HG03045 (cell line): ENCODE data around the gene AKT3.

Source experiments
- ATAC-seq: cut with Tn5 transposase; IDR thresholded peaks from one replicate; pipeline ENCODE4 v1.9.1; 2021; ENCODE audit warnings: mild to moderate bottlenecking, moderate library complexity; ENCODE audit not compliant: unreplicated experiment

AKT3 gene

DNA sequence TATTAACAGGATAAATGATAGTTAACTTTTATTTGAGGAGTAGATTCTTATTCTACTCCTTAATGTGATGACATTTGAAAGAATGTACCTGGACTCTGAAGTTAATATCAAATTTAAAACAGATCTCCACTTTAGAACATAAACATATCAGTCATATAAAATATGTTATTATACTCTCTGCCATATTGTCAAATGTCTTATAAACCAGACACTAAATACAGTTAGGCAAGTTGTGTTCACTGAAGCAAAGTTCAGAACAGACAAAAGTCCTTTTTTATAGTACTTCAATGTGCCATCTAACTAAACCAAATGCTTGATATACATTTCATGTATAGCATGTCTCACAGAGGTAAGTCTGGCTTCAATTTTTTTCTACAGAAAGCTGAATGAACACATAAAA is 285.2 kb downstream of the AKT3 start:
- ATAC-seq: no peak

DNA sequence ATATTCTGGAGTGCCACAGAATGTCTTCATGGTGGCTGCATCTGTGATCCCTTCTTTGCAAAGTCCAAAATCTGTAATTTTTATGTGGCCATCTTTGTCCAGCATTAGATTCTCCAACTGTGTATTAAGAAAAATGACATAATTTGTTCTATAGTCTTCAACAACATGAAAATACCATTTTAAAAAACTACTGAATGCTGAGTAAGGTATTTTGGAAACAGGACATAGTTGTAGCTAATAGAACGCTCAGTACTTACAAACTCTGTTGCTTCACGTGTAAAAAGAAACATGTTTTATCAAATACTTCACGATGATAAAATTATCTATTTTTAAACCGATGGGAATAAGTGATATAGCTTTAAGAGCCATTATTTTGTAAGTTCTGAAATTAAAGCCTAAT is 286.3 kb downstream of the AKT3 start:
- ATAC-seq: no peak

DNA sequence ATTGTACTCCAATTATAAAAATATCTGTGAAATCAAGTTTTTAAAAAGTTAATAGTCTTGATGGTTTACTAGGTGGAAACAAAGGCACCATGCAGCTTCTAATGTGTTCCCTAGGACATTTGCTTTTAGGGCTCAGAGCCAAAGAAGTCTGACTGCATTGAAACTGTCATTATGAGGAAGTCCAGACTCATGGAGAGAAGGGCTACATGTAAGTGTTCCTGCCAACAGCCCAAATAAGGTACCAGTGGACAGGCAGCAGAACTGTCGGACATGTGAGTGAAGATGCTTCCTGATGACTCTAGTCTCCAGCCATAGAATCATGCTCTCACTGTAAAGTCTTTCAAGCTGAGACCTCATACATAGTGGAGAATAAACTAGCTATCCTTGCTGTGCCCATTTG is 287.6 kb downstream of the AKT3 start:
- no peak for ATAC-seq

DNA sequence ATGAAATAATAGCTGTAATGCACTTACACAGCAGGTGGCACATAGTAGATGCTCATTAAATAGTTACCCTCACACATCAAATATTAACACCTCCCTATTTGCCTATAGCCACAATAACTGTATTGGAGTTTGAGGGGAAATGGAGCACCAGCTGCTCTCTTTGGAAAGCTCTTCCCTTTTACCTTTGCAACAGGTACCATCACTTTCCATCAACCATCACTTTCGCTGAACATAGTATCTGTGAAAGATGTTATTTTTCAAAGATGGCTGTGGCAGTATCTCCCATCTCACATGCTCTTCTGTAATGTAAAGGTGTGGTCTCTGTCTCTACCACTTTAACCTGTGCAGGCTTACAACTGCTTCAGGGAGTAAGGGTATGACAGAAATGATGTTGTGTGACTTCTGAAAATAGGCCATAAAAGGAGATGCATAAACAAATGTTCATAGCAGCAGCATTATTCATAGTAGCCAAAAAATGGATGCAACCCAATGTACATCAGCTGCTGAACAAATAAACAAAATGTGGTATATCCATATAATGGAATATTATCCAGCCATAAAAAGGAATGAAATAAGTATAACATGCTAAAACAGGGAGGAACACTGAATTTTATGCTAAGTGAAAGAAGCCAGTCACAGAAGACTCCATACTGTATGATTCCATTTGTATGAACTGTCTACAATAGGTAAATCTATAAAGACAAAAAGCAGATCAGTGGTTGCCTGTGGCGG is 288.3 kb downstream of the AKT3 start:
- no peak for ATAC-seq

GRCh38 chr1:243559575-243560162 is 290.4 kb downstream of the AKT3 start:
- no peak for ATAC-seq

GRCh38 chr1:243558576-243558975 is 291.5 kb downstream of the AKT3 start:
- ATAC-seq: no peak

DNA sequence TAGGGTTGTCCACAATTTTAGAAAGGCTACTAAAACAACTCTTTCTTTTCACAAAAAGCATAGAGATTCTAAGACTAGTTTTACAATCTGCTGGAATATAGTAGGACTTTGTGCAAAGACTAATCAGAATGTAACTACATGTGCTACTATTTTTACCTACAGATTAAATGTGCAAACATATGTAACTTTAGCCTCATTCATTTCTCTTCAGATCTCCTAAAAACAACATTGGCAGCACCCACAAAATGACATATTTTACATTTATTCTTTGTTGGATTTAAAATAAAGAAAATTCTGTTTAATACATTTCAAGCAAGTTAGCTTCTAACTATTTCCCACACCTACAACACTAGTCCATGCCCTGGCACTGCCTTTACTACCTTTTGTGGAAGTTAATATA is 292.2 kb downstream of the AKT3 start:
- no peak for ATAC-seq

DNA sequence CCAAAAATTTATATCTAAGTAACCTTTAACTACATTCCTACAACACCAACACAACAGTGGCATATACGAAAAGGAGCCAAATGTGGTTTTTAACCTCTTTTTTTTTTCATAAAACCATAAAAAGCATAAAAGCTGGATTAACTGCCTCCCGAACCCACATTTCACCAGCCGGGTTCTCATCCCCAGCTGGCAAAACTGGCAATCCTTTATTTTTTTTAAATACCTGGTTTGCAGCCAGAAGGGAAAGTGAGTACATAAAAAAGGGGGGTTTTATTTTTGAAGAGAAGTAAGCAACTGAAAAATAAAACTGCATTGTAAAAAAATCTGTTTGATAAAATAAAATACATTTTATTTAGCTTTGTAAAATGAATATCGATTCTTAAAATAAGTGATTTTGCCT is 295.4 kb downstream of the AKT3 start:
- ATAC-seq: no peak

DNA sequence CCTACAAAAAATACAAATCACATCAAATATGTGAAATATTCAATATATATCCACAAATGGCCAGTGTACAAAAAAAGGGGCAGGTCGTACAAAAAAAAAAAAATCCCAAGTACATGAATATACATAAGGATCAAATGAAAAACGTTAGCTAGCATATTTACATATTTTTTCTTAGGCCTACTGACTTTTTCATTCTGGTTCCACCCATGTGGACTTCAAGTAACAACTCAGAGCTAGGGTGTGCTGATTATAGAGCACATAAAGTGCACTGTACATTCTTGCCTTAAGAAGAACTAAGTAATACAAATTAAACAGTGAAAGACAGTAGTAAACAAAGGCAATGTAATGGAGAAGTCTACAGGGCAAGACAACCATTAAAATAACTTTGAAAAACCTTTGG is 297.0 kb downstream of the AKT3 start:
- ATAC-seq: no peak

DNA sequence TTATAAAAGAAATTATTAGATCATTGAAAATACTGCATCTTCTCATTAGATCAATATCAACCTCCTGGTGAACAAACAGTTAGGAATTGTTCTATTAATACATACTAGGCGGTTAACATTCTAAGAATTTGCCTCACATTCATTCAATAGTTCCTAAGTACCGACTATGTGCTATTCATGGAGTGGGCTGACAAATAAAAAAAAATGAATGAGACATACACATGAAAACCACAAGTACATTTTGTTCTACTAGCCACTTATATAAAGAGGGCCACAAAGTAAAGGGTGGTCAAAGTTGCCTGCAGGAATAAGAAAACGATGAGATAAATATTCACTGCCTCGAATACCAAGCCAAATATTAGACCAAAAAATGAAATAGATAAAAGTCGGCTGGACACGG is 299.8 kb downstream of the AKT3 start:
- no peak for ATAC-seq

- no peak for ATAC-seq
These were observed 300.3 kb downstream of the AKT3 start for GRCh38 chr1:243549791-243550190.

GRCh38 chr1:243549108-243549507 is 300.9 kb downstream of the AKT3 start:
- no peak for ATAC-seq

DNA sequence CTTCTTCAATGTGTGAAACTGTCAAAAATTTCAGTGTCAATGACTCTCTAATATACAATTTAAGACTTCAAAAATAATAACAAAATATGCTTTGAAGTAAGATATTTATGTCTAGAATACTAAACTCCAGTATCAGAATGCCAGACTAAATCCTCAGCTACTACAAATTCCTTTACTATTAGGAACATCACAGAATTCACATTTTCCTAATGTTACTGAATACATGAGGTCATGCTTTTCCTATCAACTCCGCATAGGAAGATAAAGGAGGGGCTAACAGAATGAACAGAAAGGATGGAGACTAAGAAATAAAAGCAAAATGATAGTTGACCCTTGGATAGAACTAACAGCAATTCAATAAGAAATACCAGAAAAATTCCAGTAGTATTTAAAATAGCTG is 301.5 kb downstream of the AKT3 start:
- ATAC-seq: no peak

- ATAC-seq: no peak
These were observed 302.2 kb downstream of the AKT3 start for GRCh38 chr1:243547891-243548290.

DNA sequence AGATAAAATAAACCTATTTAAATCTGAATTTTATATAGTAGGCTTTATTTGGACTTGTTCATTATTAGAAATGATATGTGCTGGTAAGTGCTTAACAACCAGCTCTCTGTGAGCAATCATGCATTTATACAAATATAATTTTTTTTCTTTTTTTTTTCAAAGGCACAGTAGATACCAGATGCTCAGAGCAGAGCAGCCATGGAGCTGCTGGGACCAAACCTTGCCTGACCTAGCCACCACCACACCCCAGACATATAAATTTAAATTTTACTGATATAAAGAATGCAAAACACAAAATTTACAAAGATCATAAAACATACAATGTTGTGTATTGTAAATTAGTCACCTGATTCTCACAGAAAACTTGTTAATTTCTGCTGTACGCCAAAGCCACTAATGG is 303.6 kb downstream of the AKT3 start:
- no peak for ATAC-seq

DNA sequence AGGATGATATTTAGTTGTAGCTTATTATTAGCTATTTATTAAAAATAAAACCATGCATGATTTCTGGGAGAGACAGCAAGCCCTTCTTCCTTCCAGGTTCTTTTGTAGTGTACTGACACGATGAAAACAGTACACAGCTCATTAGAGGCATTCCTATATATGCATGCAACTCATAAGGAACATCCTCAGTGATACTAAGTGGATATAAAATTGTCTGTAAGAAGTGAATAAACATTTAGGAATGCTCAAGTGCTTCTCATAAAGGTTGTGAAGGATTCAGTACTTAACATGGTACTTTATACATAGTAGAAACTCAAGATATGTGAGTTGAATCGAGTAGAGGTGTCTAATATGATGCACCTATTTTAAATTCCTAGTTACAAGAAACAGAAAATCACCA is 306.5 kb downstream of the AKT3 start:
- no peak for ATAC-seq

DNA sequence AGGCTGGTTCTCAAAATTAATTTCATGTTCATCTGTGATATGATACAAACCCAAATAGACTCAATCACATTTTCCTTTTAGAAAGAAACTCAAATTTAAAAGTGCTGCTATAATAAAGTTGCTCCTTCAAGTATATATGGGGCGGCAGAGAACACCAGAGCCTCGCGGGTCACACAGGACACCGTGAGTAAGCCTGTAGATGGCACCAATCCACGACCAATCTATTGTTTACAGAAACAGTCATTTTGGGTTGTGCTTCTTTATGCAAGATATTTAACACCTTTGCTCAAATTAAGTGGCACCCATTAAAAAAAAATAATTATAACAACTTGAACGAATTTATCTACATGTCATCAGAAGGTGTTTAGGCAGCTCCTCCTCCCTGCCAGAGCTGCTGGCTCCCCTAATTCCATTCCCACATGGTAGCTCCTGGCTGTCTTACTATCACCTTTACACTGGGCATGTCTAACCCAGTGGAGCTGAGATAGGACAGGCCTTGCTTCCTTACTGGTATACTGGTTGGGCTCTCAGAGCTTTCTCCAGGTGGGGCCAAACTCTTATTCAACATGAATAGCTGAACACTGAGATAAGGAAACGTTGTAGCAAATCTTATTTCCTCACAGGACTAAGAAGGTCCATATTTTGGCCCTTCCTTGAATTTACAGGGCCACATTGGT is 307.2 kb downstream of the AKT3 start:
- ATAC-seq: no peak

GRCh38 chr1:243539636-243540035 is 310.4 kb downstream of the AKT3 start:
- ATAC-seq: no peak

GRCh38 chr1:243535014-243535413 is 315.0 kb downstream of the AKT3 start:
- no peak for ATAC-seq

- no peak for ATAC-seq
These were observed 320.5 kb downstream of the AKT3 start for GRCh38 chr1:243529512-243529911.

GRCh38 chr1:243528459-243529121 is 321.5 kb downstream of the AKT3 start:
- ATAC-seq: no peak

GRCh38 chr1:243526180-243526579 is 323.9 kb downstream of the AKT3 start:
- no peak for ATAC-seq
